Ectodermal cell (in vitro differentiated cells): ENCODE data around the gene RABEP1.

Source experiments
- H3K27ac ChIP-seq: 2 replicates; pipeline ENCODE4 v1.7.0; 2013; ENCODE audit warnings: mild to moderate bottlenecking, low read depth, low read length; ENCODE audit not compliant: insufficient read depth, poor library complexity, severe bottlenecking
- H3K27me3 ChIP-seq: 2 replicates; pipeline ENCODE4 v1.7.0; 2013; ENCODE audit warnings: mild to moderate bottlenecking, low read length; ENCODE audit not compliant: insufficient read depth, control insufficient read depth, poor library complexity, severe bottlenecking
- H3K36me3 ChIP-seq: one replicate; pipeline ENCODE4 v1.7.0; 2013; ENCODE audit warnings: low read length; ENCODE audit not compliant: control insufficient read depth, insufficient read depth
- H3K4me1 ChIP-seq: one replicate; pipeline ENCODE4 v1.7.0; 2013; ENCODE audit warnings: low read length; ENCODE audit not compliant: control insufficient read depth, insufficient read depth
- H3K4me3 ChIP-seq: 2 replicates; pipeline ENCODE4 v1.7.0; 2013; ENCODE audit warnings: low read depth, low read length, control low read depth; ENCODE audit not compliant: insufficient read depth
- H3K9me3 ChIP-seq: 2 replicates; pipeline ENCODE4 v1.7.0; 2013; ENCODE audit warnings: mild to moderate bottlenecking, low read length, moderate library complexity; ENCODE audit not compliant: control insufficient read depth
- WGBS, 2 experiments: methylation state at CpG; one replicate each; pipeline ENCODE4 v1.1.7; 2013; ENCODE audit warnings: missing lambda C conversion rate in 2 of 2; 5-methylcytosine and 5-hydroxymethylcytosine counted together

Gene RABEP1

GRCh38 chr17:5434984-5435383 lies 152.9 kb downstream of the RABEP1 start:
- peaks cover 8% of the 10 kb centered on the region for H3K4me1 ChIP-seq
- peaks cover 34% of the 10 kb centered on the region for H3K36me3 ChIP-seq
- H3K4me3 ChIP-seq: no peak overlapping the region

More at GRCh38 chr17:5434984-5435383, 152.9 kb downstream of the RABEP1 start:
- no peaks in the 10 kb centered on the region for H3K27me3 ChIP-seq
- H3K27ac ChIP-seq: no peak overlapping the region
- 95 to 97% methylated on average over 2 of the region's 2 CpGs for WGBS, 2 experiments
- no peaks in the 10 kb centered on the region for H3K9me3 ChIP-seq
